HepG2 (cell line): ENCODE measurements around the gene TTC31. TPM values are rescaled to one million over a fixed set of nuclear protein-coding genes. Genes with fewer than 3 reads are reported as not detected.

Experiments used
- CC2D1A ChIP-seq: sonication (generic); formaldehyde crosslinking; IDR thresholded peaks from 2 replicates; pipeline ENCODE4 v1.8.1; 2023; ENCODE audit warnings: mild to moderate bottlenecking, missing genetic modification reagents
- CHD4 ChIP-seq: fragments of 200-600 bp; sonication (generic); IDR thresholded peaks from 2 replicates; pipeline ENCODE4 v1.7.0; 2017; ENCODE audit warnings: mild to moderate bottlenecking, low read length, borderline replicate concordance
- FOXA1 ChIP-seq, 2 experiments: fragments of 450-650 bp in 1 of 2; sonication (generic) in 1 of 2; formaldehyde crosslinking in 1 of 2; IDR thresholded peaks; 2 replicates each; pipeline versions ENCODE4 v1.4.0 to v1.6.1; 2016 to 2020; ENCODE audit warnings: missing genetic modification reagents in 1 of 2
- GATAD2A ChIP-seq: IDR thresholded peaks from 2 replicates; pipeline ENCODE4 v1.6.1; 2016
- JUND ChIP-seq: sonication (generic); formaldehyde crosslinking; IDR thresholded peaks from 2 replicates; pipeline ENCODE4 v1.8.0; 2022; ENCODE audit warnings: mild to moderate bottlenecking, missing genetic modification reagents
- NR2C2 ChIP-seq: sonication (generic); formaldehyde crosslinking; IDR thresholded peaks from 2 replicates; pipeline ENCODE4 v1.4.0; 2020; ENCODE audit warnings: missing genetic modification reagents, mild to moderate bottlenecking, moderate library complexity, borderline replicate concordance
- PHF8 ChIP-seq: sonication (generic); formaldehyde crosslinking; IDR thresholded peaks from 2 replicates; pipeline ENCODE4 v1.5.0; 2020; ENCODE audit warnings: missing genetic modification reagents
- RORA ChIP-seq: sonication (generic); formaldehyde crosslinking; IDR thresholded peaks from 2 replicates; pipeline ENCODE4 v1.5.0; 2020; ENCODE audit warnings: mild to moderate bottlenecking, missing genetic modification reagents, moderate library complexity
- SAP130 ChIP-seq: IDR thresholded peaks from 2 replicates; pipeline ENCODE4 v1.6.1; 2016; ENCODE audit warnings: low read depth
- SKI ChIP-seq: fragments of 450-650 bp; IDR thresholded peaks from one replicate; pipeline ENCODE4 v1.6.1; 2018; ENCODE audit warnings: mild to moderate bottlenecking; ENCODE audit not compliant: partially characterized antibody
- TBL1XR1 ChIP-seq: fragments of 150-350 bp; IDR thresholded peaks from 2 replicates; pipeline ENCODE4 v1.6.1; 2014; ENCODE audit warnings: borderline replicate concordance, low read length; ENCODE audit not compliant: partially characterized antibody
- YEATS4 ChIP-seq: sonication (generic); formaldehyde crosslinking; IDR thresholded peaks from 2 replicates; pipeline ENCODE4 v1.4.0; 2020; ENCODE audit warnings: missing genetic modification reagents, borderline replicate concordance
- ZNF253 ChIP-seq: sonication (generic); formaldehyde crosslinking; IDR thresholded peaks from 2 replicates; pipeline ENCODE4 v1.8.0; 2022; ENCODE audit warnings: mild to moderate bottlenecking, missing genetic modification reagents, borderline replicate concordance
- ZNF503 ChIP-seq: sonication (generic); formaldehyde crosslinking; IDR thresholded peaks from 2 replicates; pipeline ENCODE4 v1.4.0; 2020; ENCODE audit warnings: missing genetic modification reagents
- ZNF574 ChIP-seq: sonication (generic); formaldehyde crosslinking; IDR thresholded peaks from 2 replicates; pipeline ENCODE4 v1.4.0; 2020; ENCODE audit warnings: missing genetic modification reagents
- ZSCAN31 ChIP-seq: sonication (generic); formaldehyde crosslinking; IDR thresholded peaks from 2 replicates; pipeline ENCODE4 v1.5.0; 2020; ENCODE audit warnings: low read depth, mild to moderate bottlenecking, missing genetic modification reagents
- polyA plus RNA-seq, 8 experiments: library from polyadenylated mRNA; depleted of rRNA in 3 of 8; stranded (reverse) in 7 of 8; unstranded in 1 of 8; fragments of >200 nt; fragmentation: Illumina TruSeq in 4 of 8; extraction: Trizol in 4 of 8; gene quantifications; 2 replicates each; pipeline versions ENCODE4 v1.2.1 to v1.2.3, GENCODE V29; 2011 to 2016; ENCODE audit warnings: low read depth in 4 of 8, missing spikeins in 1 of 8, mixed read lengths in 1 of 8; ENCODE audit not compliant: insufficient read depth in 1 of 8
- total RNA-seq, 5 experiments: library from RNA; depleted of rRNA; stranded (reverse); fragments of >200 nt; fragmentation: Illumina TruSeq; extraction: Trizol; gene quantifications; 2 replicates each; pipeline ENCODE4 v1.2.3, GENCODE V29; 2016; ENCODE audit warnings: low read depth in 1 of 5
- TF ChIP-seq, protein P1 (sequence below): sonication (generic); formaldehyde crosslinking; IDR thresholded peaks from 2 replicates; pipeline ENCODE4 v1.8.1; 2023; ENCODE audit warnings: mild to moderate bottlenecking, missing genetic modification reagents
- TF ChIP-seq, protein P2 (sequence below): IDR thresholded peaks from 2 replicates; pipeline ENCODE4 v1.4.0; 2020; ENCODE audit warnings: mild to moderate bottlenecking, missing genetic modification reagents
- TF ChIP-seq, protein P3 (sequence below): IDR thresholded peaks from 2 replicates; pipeline ENCODE4 v1.6.1; 2016; ENCODE audit warnings: control low read depth

TTC31 gene
- total and polyA plus RNA-seq, 2 of the 13 experiments (the other 11 are each of a cell fraction or from before 2014, with no cell fraction given): 28.3 to 39.5 TPM

- TF ChIP-seq, protein P1, sequence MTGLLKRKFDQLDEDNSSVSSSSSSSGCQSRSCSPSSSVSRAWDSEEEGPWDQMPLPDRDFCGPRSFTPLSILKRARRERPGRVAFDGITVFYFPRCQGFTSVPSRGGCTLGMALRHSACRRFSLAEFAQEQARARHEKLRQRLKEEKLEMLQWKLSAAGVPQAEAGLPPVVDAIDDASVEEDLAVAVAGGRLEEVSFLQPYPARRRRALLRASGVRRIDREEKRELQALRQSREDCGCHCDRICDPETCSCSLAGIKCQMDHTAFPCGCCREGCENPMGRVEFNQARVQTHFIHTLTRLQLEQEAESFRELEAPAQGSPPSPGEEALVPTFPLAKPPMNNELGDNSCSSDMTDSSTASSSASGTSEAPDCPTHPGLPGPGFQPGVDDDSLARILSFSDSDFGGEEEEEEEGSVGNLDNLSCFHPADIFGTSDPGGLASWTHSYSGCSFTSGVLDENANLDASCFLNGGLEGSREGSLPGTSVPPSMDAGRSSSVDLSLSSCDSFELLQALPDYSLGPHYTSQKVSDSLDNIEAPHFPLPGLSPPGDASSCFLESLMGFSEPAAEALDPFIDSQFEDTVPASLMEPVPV: no peak
- TF ChIP-seq FOXA1 (IDR thresholded peaks at IDR 0.05): peak; percentile 52; the same call in 1 of the 2 replicates
- peak; percentile 88 for TF ChIP-seq FOXA1 (CRISPR knock-in tag; IDR thresholded peaks at IDR 0.05)
- TF ChIP-seq PHF8 (CRISPR knock-in tag): 0 out of 2 replicates have a peak, but pooled peaks have one; percentile 17
- peak; percentile 65; the same call in 1 of the 2 replicates for TF ChIP-seq NR2C2
- TF ChIP-seq SKI: peak; percentile 19
- TF ChIP-seq ZNF503 (CRISPR knock-in tag): no peak
- no peak for TF ChIP-seq ZSCAN31 (CRISPR knock-in tag)
- peak; percentile 18; the same call in 1 of the 2 replicates for TF ChIP-seq ZNF574 (CRISPR knock-in tag)
- no peak for TF ChIP-seq TBL1XR1
- TF ChIP-seq CHD4: peak; percentile 21; the same call in 1 of the 2 replicates
- TF ChIP-seq, protein P2, sequence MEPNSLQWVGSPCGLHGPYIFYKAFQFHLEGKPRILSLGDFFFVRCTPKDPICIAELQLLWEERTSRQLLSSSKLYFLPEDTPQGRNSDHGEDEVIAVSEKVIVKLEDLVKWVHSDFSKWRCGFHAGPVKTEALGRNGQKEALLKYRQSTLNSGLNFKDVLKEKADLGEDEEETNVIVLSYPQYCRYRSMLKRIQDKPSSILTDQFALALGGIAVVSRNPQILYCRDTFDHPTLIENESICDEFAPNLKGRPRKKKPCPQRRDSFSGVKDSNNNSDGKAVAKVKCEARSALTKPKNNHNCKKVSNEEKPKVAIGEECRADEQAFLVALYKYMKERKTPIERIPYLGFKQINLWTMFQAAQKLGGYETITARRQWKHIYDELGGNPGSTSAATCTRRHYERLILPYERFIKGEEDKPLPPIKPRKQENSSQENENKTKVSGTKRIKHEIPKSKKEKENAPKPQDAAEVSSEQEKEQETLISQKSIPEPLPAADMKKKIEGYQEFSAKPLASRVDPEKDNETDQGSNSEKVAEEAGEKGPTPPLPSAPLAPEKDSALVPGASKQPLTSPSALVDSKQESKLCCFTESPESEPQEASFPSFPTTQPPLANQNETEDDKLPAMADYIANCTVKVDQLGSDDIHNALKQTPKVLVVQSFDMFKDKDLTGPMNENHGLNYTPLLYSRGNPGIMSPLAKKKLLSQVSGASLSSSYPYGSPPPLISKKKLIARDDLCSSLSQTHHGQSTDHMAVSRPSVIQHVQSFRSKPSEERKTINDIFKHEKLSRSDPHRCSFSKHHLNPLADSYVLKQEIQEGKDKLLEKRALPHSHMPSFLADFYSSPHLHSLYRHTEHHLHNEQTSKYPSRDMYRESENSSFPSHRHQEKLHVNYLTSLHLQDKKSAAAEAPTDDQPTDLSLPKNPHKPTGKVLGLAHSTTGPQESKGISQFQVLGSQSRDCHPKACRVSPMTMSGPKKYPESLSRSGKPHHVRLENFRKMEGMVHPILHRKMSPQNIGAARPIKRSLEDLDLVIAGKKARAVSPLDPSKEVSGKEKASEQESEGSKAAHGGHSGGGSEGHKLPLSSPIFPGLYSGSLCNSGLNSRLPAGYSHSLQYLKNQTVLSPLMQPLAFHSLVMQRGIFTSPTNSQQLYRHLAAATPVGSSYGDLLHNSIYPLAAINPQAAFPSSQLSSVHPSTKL (CRISPR knock-in tag): 0 out of 2 replicates have a peak, but pooled peaks have one; percentile 12
- TF ChIP-seq GATAD2A (CRISPR knock-in tag): peak; percentile 65
- no peak for TF ChIP-seq RORA
- no peak for TF ChIP-seq ZNF253
- TF ChIP-seq YEATS4: no peak
- TF ChIP-seq, protein P3, sequence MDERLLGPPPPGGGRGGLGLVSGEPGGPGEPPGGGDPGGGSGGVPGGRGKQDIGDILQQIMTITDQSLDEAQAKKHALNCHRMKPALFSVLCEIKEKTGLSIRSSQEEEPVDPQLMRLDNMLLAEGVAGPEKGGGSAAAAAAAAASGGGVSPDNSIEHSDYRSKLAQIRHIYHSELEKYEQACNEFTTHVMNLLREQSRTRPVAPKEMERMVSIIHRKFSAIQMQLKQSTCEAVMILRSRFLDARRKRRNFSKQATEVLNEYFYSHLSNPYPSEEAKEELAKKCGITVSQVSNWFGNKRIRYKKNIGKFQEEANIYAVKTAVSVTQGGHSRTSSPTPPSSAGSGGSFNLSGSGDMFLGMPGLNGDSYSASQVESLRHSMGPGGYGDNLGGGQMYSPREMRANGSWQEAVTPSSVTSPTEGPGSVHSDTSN (CRISPR knock-in tag): no peak
- peak; percentile 41; the same call in 1 of the 2 replicates for TF ChIP-seq SAP130 (CRISPR knock-in tag)
- peak; percentile 3; the same call in 1 of the 2 replicates for TF ChIP-seq JUND (CRISPR knock-in tag)
- no peak for TF ChIP-seq CC2D1A
These were observed 3.3 kb downstream of the TTC31 start (continued) for GRCh38 chr2:74486141-74486540.
